Ascending aorta (tissue), 2 donors: Measurements from ENCODE around the gene PSMB1. TPM values are rescaled to one million over a fixed set of nuclear protein-coding genes. Genes with fewer than 3 reads are reported as not detected.
A peak's percentile ranks its signal among the peaks of the same experiment; 100 is the strongest.

Experiments used
- DNase-seq, 2 donors: peaks; one replicate each; pipeline ENCODE4 v3.0.0-alpha.2; 2019; ENCODE audit warnings: low spot score in 2 of 2
- H3K27ac ChIP-seq, 2 donors: fragments of 200-600 bp; sonication (generic); one replicate each; pipeline ENCODE4 v1.5.1; 2016 to 2017; ENCODE audit warnings: mild to moderate bottlenecking in 1 of 2
- H3K27me3 ChIP-seq: fragments of 200-600 bp; sonication (generic); one replicate; pipeline ENCODE4 v1.5.1; 2017
- H3K36me3 ChIP-seq, 2 donors: fragments of 200-600 bp; sonication (generic); one replicate each; pipeline ENCODE4 v1.5.1; 2016
- H3K4me1 ChIP-seq, 2 donors: fragments of 200-600 bp; sonication (generic); one replicate each; pipeline ENCODE4 v1.5.1; 2016 to 2017; ENCODE audit warnings: mild to moderate bottlenecking in 1 of 2
- H3K4me3 ChIP-seq, 2 donors: fragments of 200-600 bp; sonication (generic); one replicate each; pipeline ENCODE4 v1.5.1; 2016 to 2017; ENCODE audit warnings: mild to moderate bottlenecking in 1 of 2
- H3K9me3 ChIP-seq, 2 donors: fragments of 200-600 bp; sonication (generic); one replicate each; pipeline ENCODE4 v1.5.1; 2016
- CTCF ChIP-seq, 3 experiments: fragments of 200-600 bp in 2 of 3; fragments of 450-650 bp in 1 of 3; sonication (generic) in 2 of 3; IDR thresholded peaks; one replicate each; pipeline ENCODE4 v1.5.1; 2016 to 2019; ENCODE audit warnings: antibody characterized with exemption in 3 of 3, mild to moderate bottlenecking in 1 of 3, moderate library complexity in 1 of 3
- intact Hi-C: fragments of 100-400 bp; cut with DNase I; formaldehyde crosslinking; loops from one replicate; pipeline ENCODE4 v1.15.1; 2023
- total RNA-seq: library from RNA; depleted of rRNA; stranded (reverse); fragments of >200 nt; gene quantifications from one replicate; pipeline ENCODE4 v1.1.0, GENCODE V29; 2016

Gene PSMB1
- total RNA-seq, 1 donor from 2014 or later: 120 TPM

- H3K27me3 ChIP-seq: no peaks in the 10 kb centered on the region
- no peak overlapping the region for H3K27ac ChIP-seq
- no peak for TF ChIP-seq CTCF (IDR thresholded peaks at IDR 0.05)
- no peaks in the 10 kb centered on the region for H3K4me1 ChIP-seq
- no peaks in the 10 kb centered on the region for H3K36me3 ChIP-seq
- no peak for DNase-seq
- H3K9me3 ChIP-seq: no peaks in the 10 kb centered on the region
- H3K4me3 ChIP-seq: no peak overlapping the region
- intact Hi-C loops: no loop called here
Observed at GRCh38 chr6:170524172-170524502, 29.0 kb downstream of the PSMB1 start.

DNA sequence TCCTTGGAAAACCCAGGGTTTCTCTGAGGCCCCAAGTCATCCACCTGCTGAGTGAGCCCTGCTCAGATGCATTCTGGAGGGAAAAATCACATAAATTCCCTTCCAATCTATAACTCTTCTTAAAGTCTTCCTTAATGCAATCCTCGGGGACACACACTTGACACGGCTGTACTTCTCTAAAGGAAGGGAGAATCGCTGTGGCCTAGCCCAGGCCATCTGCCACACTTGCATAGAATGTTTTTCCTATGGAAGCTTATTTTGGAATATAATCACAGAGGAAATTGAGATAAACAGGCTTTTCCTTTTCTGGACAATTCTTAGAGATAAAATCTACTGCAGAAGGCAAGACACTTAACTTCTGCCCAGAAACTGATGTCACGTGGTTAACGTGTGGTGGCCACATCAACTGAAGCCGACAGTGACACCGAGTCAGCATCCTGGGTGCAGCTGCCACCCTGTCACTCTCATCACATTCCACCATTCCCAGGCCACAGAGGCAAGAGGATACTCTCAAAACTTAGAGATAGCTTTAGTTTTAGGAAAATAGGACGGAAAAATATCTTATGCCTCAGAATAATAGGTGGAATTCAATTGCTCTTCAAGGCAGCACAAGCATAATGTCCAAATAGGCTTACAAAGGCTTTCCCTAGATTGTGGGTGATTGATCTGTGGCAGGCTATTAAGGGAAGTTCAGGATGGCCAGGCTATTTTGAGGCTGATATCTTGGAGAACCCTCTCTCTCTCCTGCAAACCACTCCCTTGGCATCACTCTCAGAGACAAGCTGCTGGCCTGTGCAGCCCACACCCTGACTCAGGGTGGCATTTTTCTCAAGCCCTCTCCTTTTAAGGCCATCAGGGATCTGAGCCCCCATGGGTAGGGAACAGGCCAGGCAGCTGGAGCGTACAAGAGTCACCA, 29.6 kb downstream of the PSMB1 start:
- no peaks in the 10 kb centered on the region for H3K27me3 ChIP-seq
- intact Hi-C loops: no loop called here
- TF ChIP-seq CTCF (IDR thresholded peaks at IDR 0.05): no peak
- no peak overlapping the region for H3K27ac ChIP-seq
- DNase-seq: no peak
- no peak overlapping the region for H3K4me3 ChIP-seq
- H3K4me1 ChIP-seq: no peaks in the 10 kb centered on the region
- H3K9me3 ChIP-seq: no peaks in the 10 kb centered on the region
- H3K36me3 ChIP-seq: no peaks in the 10 kb centered on the region

GRCh38 chr6:170522565-170523183, 30.4 kb downstream of the PSMB1 start:
- intact Hi-C loops: no loop called here
- Histone ChIP-seq H3K4me3 (no peak overlapping the region), H3K27ac (no peak overlapping the region), H3K4me1 (no peaks in the 10 kb centered on the region), H3K36me3 (no peaks in the 10 kb centered on the region), H3K9me3 (peaks cover 0 to 6% of the 10 kb centered on the region in 2 donors), H3K27me3 (no peaks in the 10 kb centered on the region)
- DNase-seq: no peak
- no peak for TF ChIP-seq CTCF (IDR thresholded peaks at IDR 0.05)

DNA sequence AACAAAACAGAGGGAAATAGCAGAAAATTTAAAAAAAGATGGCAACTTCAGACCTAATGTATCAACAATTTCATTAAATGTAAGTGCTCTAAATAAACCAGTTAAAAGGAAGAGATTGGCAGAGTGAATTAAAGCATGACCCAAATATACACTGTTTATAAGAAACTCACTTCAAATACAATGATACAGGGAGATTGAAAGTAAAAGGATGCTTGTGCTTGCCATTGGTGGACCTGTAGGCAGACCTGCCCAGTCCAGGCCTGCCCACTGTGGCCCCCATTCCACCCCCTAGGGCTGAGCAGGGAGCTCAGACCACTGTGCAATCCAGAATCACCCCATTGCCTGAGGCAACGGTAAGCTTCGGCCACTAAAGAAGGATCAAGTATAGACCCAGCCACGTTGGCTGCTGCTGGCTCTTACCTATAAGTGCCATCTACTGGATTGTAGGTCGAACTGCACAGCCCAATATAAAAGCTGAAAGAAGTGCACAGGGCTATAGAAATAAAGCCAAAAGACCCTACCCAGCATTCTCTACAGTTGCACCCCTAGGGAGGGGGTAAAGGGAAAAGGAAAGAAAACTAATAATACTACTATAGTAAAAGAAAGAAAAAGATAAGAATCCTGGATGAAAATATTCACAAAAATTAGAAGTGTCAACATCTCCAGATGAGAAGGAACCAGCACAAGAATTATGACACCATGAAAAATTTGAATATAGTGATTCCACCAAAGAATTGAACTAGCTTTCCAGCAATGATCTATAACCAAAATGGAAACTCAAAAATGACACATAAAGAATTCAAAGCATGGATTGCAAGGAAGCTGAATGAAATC, 36.1 kb downstream of the PSMB1 start:
- Histone ChIP-seq H3K4me3 (no peak overlapping the region), H3K27ac (no peak overlapping the region), H3K36me3 (no peaks in the 10 kb centered on the region), H3K9me3 (peaks cover 0 to 13% of the 10 kb centered on the region in 2 donors), H3K4me1 (no peaks in the 10 kb centered on the region), H3K27me3 (no peaks in the 10 kb centered on the region)
- intact Hi-C loops: no loop called here
- DNase-seq: no peak
- TF ChIP-seq CTCF (IDR thresholded peaks at IDR 0.05): peak in 2 of 3 experiments; percentile 16 to 35

DNA sequence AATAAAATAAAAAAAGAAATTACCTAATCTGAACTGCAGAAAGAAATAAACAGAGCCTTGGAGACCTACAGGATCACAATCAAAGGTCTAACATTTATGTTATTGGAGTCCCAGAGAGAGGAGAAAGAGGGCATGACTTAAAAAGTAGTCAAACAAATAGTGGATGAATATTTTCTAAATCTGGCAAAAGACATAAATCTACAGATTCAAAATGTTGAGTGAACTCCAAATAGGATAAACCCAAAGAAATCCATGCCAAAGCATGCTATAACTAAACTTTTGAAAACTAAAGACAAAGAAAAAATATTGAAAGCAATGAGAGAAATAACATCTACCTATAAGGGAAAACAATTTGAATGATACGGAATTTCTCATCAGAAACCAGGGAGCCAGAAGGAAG, 38.2 kb downstream of the PSMB1 start:
- intact Hi-C loops: no loop called here
- Histone ChIP-seq H3K36me3 (no peaks in the 10 kb centered on the region), H3K4me3 (no peak overlapping the region), H3K4me1 (no peaks in the 10 kb centered on the region), H3K27ac (no peak overlapping the region), H3K9me3 (peaks cover 0 to 13% of the 10 kb centered on the region in 2 donors), H3K27me3 (no peaks in the 10 kb centered on the region)
- no peak for DNase-seq
- TF ChIP-seq CTCF (IDR thresholded peaks at IDR 0.05): no peak
